Subcutaneous adipose tissue (tissue), 4 donors: Measurements from ENCODE around the gene HELZ. TPM values are rescaled to one million over a fixed set of nuclear protein-coding genes. Genes with fewer than 3 reads are reported as not detected.

Source experiments
- total RNA-seq, 4 donors: library from RNA; depleted of rRNA; stranded (reverse); fragments of >200 nt; gene quantifications; one replicate each; pipeline ENCODE4 v1.1.0, GENCODE V29; 2016
- TF ChIP-seq, protein P1 (sequence below): fragments of 450-650 bp; IDR thresholded peaks from one replicate; pipeline ENCODE4 v1.5.1; 2016; ENCODE audit warnings: low read depth, mild to moderate bottlenecking, control low read depth, antibody characterized with exemption, moderate library complexity

The HELZ gene
- total RNA-seq, 4 donors from 2014 or later: 74.5 to 83.0 (median 76.8) TPM

DNA sequence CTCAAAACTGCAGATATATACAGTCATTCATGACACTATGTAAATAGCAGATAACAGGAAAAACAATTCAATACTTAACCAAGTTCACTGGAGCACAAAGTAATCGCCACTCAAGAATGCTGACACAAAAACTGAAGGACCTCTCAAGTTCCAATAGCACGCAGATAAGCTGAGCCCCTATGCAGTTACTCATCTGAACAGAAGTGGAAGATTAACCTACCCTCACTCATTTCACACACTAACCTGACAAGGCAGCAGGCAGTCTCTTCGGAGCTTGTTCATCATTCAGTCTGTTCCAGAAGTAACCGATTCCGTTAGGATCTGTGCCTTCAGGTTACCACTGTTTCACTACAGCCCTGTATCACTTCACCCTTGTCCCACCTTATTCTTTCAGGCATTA is 6.0 kb downstream of the HELZ start:
- TF ChIP-seq, protein P1, sequence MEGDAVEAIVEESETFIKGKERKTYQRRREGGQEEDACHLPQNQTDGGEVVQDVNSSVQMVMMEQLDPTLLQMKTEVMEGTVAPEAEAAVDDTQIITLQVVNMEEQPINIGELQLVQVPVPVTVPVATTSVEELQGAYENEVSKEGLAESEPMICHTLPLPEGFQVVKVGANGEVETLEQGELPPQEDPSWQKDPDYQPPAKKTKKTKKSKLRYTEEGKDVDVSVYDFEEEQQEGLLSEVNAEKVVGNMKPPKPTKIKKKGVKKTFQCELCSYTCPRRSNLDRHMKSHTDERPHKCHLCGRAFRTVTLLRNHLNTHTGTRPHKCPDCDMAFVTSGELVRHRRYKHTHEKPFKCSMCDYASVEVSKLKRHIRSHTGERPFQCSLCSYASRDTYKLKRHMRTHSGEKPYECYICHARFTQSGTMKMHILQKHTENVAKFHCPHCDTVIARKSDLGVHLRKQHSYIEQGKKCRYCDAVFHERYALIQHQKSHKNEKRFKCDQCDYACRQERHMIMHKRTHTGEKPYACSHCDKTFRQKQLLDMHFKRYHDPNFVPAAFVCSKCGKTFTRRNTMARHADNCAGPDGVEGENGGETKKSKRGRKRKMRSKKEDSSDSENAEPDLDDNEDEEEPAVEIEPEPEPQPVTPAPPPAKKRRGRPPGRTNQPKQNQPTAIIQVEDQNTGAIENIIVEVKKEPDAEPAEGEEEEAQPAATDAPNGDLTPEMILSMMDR: no peak

DNA sequence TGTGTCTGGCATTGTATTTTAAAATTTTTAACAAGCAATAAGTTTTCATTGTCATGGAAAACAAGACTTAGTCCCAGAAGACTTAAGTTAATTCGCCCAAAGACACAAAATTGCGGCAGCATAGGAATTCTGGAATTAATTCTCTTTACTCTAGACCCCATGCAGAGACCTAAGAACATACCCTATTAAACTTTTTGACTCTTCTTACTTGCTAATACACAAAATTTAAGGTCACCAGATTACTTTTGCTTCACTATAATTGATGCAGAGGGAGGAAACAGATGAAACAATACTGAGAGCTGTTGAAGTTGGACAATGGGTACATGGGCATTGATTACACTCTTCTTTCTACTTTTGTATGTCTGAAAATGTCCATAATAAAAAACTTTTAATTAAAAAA is 12.6 kb downstream of the HELZ start:
- TF ChIP-seq, protein P1: no peak

DNA sequence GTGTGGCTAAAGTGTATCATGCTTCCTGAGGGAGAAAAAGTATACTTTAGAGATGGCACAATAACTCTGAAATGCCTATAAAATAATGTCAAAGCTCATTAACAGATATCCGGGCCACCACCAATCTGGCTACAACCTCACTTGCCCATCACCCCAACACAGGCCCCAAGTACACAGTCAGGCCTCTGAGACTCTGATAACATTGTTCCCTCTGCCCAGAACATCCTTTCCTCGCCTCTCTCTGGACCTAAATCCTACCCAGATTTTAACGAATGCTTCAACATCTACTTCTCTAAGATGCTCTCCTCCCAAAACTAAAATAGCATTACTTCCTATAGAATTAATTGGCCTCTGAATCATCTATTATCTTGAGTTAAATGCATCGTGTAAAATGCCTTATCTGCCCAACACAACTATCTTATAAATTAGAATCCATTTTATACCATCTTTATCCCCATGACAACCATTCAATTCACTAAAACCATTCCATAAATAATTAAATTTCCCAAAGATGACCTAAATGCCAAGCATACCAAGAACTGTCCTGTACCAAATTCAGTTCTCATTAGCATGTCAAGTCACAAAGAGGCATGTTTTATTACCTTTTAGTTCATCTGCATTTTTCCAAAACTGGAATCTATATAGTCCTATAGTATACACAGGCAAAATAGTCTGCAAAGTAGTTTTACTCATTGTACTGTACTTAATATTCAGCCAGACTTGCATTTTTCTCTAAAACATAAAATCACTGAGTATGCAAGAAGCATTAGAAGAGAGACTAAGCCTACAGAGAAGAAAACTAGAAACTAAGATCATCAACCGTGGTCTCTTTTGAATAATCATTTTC is 15.7 kb downstream of the HELZ start:
- TF ChIP-seq, protein P1: no peak

DNA sequence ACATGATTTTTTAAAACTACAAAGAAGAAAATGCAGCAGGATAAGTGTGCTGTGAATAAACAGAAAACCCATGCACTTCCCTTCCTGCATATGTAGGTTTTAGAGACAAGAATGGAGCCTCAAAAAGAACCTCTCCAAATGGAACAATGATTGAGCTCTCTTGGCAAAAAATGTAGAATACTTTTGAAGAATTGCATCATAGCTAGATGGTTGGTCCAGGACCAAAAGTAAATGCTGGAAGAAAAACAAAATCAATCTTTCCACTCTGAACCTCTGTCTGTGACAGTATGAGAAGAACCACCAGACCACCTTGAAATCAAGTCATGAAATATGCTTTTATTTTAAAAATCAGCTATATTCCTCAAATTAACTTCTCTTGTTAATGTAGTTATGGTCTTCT is 17.5 kb downstream of the HELZ start:
- TF ChIP-seq, protein P1: no peak

DNA sequence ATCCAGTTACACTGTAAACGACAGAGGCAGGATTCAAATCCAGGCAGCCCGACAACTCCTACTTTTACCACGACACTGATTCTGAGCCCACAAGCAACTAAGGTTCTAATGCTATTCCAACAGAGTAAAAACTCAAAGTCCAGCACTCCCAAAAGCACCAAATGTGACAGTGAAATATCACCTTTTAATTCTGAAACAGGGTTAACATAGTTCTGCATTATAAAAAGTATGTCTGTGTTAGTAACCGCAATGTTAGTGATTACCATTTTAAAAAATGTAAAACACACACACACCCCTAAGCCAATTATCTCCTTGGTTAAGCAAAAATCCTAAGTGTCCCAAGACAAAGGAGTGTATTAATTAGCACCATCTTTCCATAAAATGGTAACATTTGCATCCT is 19.7 kb downstream of the HELZ start:
- TF ChIP-seq, protein P1: no peak

DNA sequence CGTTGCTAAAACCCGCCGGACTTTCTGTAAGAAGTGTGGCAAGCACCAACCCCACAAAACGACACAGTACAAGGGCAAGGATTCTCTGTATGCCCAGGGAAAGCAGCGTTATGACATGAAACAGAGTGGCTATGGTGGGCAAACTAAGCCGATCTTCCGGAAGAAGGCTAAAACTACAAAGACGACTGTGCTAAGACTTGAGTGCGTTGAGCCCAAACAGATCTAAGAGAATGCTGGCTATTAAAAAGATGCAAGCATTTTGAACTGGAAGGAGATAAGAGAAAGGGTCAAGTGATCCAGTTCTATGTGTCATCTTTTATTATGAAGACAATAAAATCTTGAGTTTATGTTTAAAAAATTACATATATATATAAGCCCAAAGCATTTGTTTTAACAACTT is 20.3 kb downstream of the HELZ start:
- TF ChIP-seq, protein P1: no peak

DNA sequence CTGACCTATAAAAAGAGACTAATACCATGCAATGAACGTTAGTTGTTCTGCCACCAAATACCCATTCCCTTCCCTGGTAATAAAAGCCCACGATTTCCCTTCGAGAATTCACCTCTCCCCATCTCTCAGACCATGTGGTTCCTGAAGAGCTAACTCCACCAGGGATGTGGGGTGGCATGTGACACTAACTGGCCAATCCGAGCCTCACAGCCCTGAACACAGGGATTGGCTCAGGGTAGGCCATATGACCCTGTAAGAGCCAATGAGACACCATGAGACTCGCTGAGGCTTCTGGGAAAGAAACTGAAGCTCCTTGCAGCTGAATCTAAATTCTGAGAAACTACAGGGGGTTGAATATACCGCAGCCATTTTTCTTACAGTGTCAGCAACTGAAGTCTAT is 21.1 kb downstream of the HELZ start:
- TF ChIP-seq, protein P1: no peak
